NCI-H2107 (cell line): ENCODE data around the gene SYT6.

Experiments
- DNase-seq: peaks from one replicate; lab custom pipeline; 2025; lab: John Stamatoyannopoulos, UW

SYT6 gene

GRCh38 chr1:114154963-114155322 is 1.3 kb upstream of the SYT6 start:
- DNase-seq: no peak

GRCh38 chr1:114154146-114154962 is 685 bp upstream of the SYT6 start:
- no peak for DNase-seq

- DNase-seq: no peak
These were observed 985 bp downstream of the SYT6 start for GRCh38 chr1:114152508-114153260.

GRCh38 chr1:114152089-114152507 is 1.6 kb downstream of the SYT6 start:
- no peak for DNase-seq

- no peak for DNase-seq
These were observed 3.7 kb downstream of the SYT6 start for GRCh38 chr1:114150016-114150415.

- no peak for DNase-seq
These were observed 4.5 kb downstream of the SYT6 start for GRCh38 chr1:114149211-114149610.

GRCh38 chr1:114145504-114146151 is 8.0 kb downstream of the SYT6 start:
- no peak for DNase-seq

GRCh38 chr1:114144016-114144415 is 9.7 kb downstream of the SYT6 start:
- no peak for DNase-seq

GRCh38 chr1:114139540-114139939 is 14.1 kb downstream of the SYT6 start:
- no peak for DNase-seq

- DNase-seq: no peak
These were observed 16.2 kb downstream of the SYT6 start for GRCh38 chr1:114137497-114137896.

- no peak for DNase-seq
These were observed 17.9 kb downstream of the SYT6 start for GRCh38 chr1:114135786-114136185.

- no peak for DNase-seq
These were observed 19.2 kb downstream of the SYT6 start for GRCh38 chr1:114134518-114134917.

GRCh38 chr1:114133129-114133528 is 20.5 kb downstream of the SYT6 start:
- no peak for DNase-seq

GRCh38 chr1:114131526-114132220 is 22.0 kb downstream of the SYT6 start:
- DNase-seq: no peak

GRCh38 chr1:114130846-114131525 is 22.7 kb downstream of the SYT6 start:
- no peak for DNase-seq

GRCh38 chr1:114130213-114130612 is 23.5 kb downstream of the SYT6 start:
- no peak for DNase-seq

- no peak for DNase-seq
These were observed 25.4 kb downstream of the SYT6 start for GRCh38 chr1:114128293-114128692.

- no peak for DNase-seq
These were observed 27.2 kb downstream of the SYT6 start for GRCh38 chr1:114126261-114127095.

- DNase-seq: no peak
These were observed 29.0 kb downstream of the SYT6 start for GRCh38 chr1:114124644-114125043.

- DNase-seq: no peak
These were observed 30.6 kb downstream of the SYT6 start for GRCh38 chr1:114122941-114123618.
